ENCODE results near the gene MGLL. TPM values are rescaled to one million over a fixed set of nuclear protein-coding genes. Genes with fewer than 3 reads are reported as not detected.

The MGLL gene
- total RNA-seq, 1 donor from 2014 or later, result 10.3 TPM

DNA sequence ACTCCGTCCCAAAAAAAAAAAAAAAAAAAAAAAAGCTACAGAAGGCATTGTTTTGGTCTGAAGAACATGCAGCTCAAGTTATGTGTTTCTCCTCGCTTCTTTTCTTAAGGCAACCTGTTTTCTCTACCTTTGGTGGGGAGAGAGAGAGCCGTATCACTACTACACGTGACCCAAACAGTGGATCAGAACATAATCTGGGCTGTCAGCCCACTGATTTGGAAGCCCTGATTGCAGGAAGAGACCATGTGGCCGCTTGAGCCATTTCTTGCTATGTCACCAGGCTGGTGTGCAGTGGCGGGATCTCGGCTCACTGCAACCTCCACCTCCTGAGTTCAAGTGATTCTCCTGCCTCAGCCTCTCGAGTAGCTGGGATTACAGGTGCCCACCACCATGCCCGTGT, 79.7 kb downstream of the MGLL start:
- TF ChIP-seq, protein P1, sequence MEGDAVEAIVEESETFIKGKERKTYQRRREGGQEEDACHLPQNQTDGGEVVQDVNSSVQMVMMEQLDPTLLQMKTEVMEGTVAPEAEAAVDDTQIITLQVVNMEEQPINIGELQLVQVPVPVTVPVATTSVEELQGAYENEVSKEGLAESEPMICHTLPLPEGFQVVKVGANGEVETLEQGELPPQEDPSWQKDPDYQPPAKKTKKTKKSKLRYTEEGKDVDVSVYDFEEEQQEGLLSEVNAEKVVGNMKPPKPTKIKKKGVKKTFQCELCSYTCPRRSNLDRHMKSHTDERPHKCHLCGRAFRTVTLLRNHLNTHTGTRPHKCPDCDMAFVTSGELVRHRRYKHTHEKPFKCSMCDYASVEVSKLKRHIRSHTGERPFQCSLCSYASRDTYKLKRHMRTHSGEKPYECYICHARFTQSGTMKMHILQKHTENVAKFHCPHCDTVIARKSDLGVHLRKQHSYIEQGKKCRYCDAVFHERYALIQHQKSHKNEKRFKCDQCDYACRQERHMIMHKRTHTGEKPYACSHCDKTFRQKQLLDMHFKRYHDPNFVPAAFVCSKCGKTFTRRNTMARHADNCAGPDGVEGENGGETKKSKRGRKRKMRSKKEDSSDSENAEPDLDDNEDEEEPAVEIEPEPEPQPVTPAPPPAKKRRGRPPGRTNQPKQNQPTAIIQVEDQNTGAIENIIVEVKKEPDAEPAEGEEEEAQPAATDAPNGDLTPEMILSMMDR (IDR thresholded peaks at IDR 0.05; ENCODE audit: partially characterized antibody, unreplicated experiment), result no peak
- Mint-ChIP-seq H3K9me3 (ENCODE audit: unreplicated experiment) (peaks cover 6% of the 10 kb centered on the region), H3K36me3 (ENCODE audit: unreplicated experiment) (no peaks in the 10 kb centered on the region), H3K4me1 (ENCODE audit: low read depth, unreplicated experiment) (peaks cover 32% of the 10 kb centered on the region), H3K27me3 (ENCODE audit: unreplicated experiment) (peaks cover 2% of the 10 kb centered on the region), H3K4me3 (ENCODE audit: unreplicated experiment) (no peak overlapping the region), H3K27ac (ENCODE audit: unreplicated experiment) (no peak overlapping the region)
- no peak for DNase-seq

DNA sequence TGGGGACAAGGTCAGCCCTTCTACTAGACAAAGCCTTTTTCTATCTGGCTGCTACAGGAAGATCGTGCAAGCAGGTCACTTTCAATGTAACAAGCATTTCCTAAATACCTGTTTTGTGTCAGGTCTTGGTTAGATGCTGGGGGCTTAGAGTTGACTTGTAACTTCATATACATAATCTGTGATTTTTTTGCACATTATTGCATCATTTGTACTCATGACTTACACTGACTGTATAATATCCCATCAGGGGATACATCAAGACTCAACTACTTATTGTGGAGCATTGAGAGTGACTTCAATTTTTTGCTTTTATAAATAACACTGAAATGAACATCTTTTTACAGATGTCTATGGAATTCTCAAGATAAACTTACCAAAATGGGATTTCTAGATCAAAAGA, 80.6 kb downstream of the MGLL start:
- peaks cover 2% of the 10 kb centered on the region for H3K27me3 Mint-ChIP-seq (ENCODE audit: unreplicated experiment)
- H3K27ac Mint-ChIP-seq (ENCODE audit: unreplicated experiment), result no peak overlapping the region
- H3K9me3 Mint-ChIP-seq (ENCODE audit: unreplicated experiment), result peaks cover 4% of the 10 kb centered on the region
- no peak for DNase-seq
- TF ChIP-seq, protein P1 (IDR thresholded peaks at IDR 0.05; ENCODE audit: partially characterized antibody, unreplicated experiment), result no peak
- H3K4me1 Mint-ChIP-seq (ENCODE audit: low read depth, unreplicated experiment), result peaks cover 27% of the 10 kb centered on the region
- H3K36me3 Mint-ChIP-seq (ENCODE audit: unreplicated experiment), result no peaks in the 10 kb centered on the region
- H3K4me3 Mint-ChIP-seq (ENCODE audit: unreplicated experiment), result no peak overlapping the region

DNA sequence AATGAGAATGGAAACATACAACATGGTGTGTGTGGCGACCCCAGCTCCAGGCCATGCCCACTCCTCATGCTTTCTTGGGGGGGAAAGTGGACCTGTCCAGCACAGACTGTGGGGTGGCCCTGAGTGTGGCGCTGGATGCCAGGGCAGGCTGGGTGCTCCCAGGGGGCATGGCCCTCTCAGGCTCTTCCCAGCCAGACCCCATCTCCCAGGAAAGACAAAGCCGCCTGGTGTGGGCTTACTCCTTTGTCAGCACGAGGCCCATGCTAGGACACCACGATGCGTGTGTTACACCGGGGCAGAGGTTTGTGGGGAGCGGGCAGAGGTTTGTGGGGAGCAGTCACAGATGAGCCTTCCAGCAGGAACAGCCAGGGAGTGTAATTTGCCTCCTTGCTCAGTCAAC, 81.1 kb downstream of the MGLL start:
- peaks cover 2% of the 10 kb centered on the region for H3K27me3 Mint-ChIP-seq (ENCODE audit: unreplicated experiment)
- no peak overlapping the region for H3K27ac Mint-ChIP-seq (ENCODE audit: unreplicated experiment)
- H3K36me3 Mint-ChIP-seq (ENCODE audit: unreplicated experiment), result no peaks in the 10 kb centered on the region
- DNase-seq, result no peak
- peaks cover 4% of the 10 kb centered on the region for H3K9me3 Mint-ChIP-seq (ENCODE audit: unreplicated experiment)
- no peak overlapping the region for H3K4me3 Mint-ChIP-seq (ENCODE audit: unreplicated experiment)
- TF ChIP-seq, protein P1 (IDR thresholded peaks at IDR 0.05; ENCODE audit: partially characterized antibody, unreplicated experiment), result no peak
- peaks cover 28% of the 10 kb centered on the region for H3K4me1 Mint-ChIP-seq (ENCODE audit: low read depth, unreplicated experiment)

DNA sequence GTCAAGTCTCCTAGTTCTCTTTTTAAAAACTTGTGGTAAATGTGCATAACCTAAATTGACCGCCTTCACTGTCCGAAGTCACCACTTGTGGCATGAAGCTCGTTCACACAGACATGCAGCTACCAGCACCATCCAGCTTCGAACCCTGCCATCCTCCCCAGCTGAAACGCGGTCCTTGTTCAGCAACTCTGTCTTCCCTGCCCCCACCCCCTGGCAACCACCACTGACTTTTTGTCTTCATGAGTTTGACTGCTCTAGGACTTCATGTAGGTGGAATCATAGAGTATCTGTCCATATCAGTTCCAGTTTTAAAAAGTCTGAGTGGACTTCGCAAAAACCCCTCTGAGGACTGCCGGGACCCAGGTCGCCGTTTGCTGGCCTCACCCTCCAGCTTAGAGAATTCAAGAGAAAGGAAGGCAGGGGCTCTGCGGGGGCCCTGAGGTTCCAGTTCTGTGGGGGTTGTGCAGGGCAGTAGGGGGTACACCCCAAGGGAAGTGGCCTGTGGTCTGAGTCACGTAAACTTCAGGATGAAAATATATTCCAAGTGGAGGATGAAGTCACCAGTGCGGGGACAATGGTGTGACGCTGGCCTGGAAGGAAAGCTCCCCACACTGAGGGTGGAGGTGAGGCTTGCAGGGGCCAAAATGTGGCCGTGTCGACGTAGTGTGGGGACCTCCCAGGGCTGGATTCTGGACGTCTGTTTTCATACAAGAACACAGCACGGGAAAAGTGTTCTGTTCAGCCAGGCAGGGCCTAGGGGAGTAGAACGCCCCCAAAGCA, 82.0 kb downstream of the MGLL start:
- peaks cover 2% of the 10 kb centered on the region for H3K9me3 Mint-ChIP-seq (ENCODE audit: unreplicated experiment)
- DNase-seq, result no peak
- H3K27me3 Mint-ChIP-seq (ENCODE audit: unreplicated experiment), result peaks cover 5% of the 10 kb centered on the region
- H3K27ac Mint-ChIP-seq (ENCODE audit: unreplicated experiment), result no peak overlapping the region
- peaks cover 32% of the 10 kb centered on the region for H3K4me1 Mint-ChIP-seq (ENCODE audit: low read depth, unreplicated experiment)
- no peak overlapping the region for H3K4me3 Mint-ChIP-seq (ENCODE audit: unreplicated experiment)
- no peaks in the 10 kb centered on the region for H3K36me3 Mint-ChIP-seq (ENCODE audit: unreplicated experiment)
- TF ChIP-seq, protein P1 (IDR thresholded peaks at IDR 0.05; ENCODE audit: partially characterized antibody, unreplicated experiment), result no peak

DNA sequence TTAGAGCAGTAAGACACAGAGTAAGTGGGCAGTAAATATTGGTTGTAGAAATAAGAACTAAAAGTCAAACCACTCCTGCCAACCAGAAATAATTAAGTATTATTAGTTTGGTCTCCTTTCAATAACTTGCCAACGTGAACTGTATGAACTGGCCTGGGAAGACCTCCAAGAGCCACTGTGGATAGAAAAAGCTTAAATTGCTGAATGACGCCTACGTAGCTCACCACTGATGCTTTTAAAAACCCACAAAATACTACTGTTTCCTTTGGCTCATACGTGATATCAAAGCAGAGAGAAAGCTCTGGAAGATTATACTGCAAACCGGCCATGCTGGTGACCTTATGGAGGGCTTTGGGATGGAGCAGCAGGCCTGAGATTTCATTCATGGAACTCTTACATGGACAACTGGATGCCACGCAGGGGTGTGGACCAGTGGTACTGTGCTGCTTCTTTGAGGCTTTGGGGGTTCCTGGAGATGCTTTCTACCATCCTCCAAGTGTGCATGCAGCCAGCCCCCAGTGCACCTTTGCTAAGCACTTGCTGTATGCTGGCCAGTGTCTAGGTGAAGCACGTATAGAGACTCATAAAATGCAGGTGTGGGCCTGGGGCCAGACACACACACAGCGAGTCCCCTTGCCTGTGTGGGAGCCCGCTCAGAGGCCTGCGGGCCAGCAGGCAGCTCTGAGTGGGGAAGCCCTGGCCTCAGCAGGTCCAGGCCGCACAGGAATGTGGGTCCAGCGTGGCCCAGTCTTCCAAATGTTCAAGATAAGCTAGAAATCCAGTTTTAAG, 82.8 kb downstream of the MGLL start:
- TF ChIP-seq, protein P1 (IDR thresholded peaks at IDR 0.05; ENCODE audit: partially characterized antibody, unreplicated experiment), result no peak
- peaks cover 31% of the 10 kb centered on the region for H3K4me1 Mint-ChIP-seq (ENCODE audit: low read depth, unreplicated experiment)
- H3K4me3 Mint-ChIP-seq (ENCODE audit: unreplicated experiment), result no peak overlapping the region
- H3K27me3 Mint-ChIP-seq (ENCODE audit: unreplicated experiment), result peaks cover 5% of the 10 kb centered on the region
- H3K9me3 Mint-ChIP-seq (ENCODE audit: unreplicated experiment), result no peaks in the 10 kb centered on the region
- H3K27ac Mint-ChIP-seq (ENCODE audit: unreplicated experiment), result no peak overlapping the region
- DNase-seq, result no peak
- H3K36me3 Mint-ChIP-seq (ENCODE audit: unreplicated experiment), result no peaks in the 10 kb centered on the region

Data from glutamatergic neuron (in vitro differentiated cells).